Measurements from ENCODE around the gene COQ8B.

- TF ChIP-seq EZH2 (IDR thresholded peaks at IDR 0.05): no peak
- TF ChIP-seq, protein P1, sequence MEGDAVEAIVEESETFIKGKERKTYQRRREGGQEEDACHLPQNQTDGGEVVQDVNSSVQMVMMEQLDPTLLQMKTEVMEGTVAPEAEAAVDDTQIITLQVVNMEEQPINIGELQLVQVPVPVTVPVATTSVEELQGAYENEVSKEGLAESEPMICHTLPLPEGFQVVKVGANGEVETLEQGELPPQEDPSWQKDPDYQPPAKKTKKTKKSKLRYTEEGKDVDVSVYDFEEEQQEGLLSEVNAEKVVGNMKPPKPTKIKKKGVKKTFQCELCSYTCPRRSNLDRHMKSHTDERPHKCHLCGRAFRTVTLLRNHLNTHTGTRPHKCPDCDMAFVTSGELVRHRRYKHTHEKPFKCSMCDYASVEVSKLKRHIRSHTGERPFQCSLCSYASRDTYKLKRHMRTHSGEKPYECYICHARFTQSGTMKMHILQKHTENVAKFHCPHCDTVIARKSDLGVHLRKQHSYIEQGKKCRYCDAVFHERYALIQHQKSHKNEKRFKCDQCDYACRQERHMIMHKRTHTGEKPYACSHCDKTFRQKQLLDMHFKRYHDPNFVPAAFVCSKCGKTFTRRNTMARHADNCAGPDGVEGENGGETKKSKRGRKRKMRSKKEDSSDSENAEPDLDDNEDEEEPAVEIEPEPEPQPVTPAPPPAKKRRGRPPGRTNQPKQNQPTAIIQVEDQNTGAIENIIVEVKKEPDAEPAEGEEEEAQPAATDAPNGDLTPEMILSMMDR (IDR thresholded peaks at IDR 0.05): no peak
- TF ChIP-seq EZH2phosphoT487 (IDR thresholded peaks at IDR 0.05): no peak
Measured at GRCh38 chr19:40735013-40735771, 18.5 kb upstream of the COQ8B start.

All from neural progenitor cell (in vitro differentiated cells).